HuH-7 (cell line): Measurements from ENCODE around the gene EPS15.
"Not testable (repeated sequence)": the region's sequence is repeated elsewhere in the genome, so short reads cannot be mapped to it uniquely, and the experiment has no call there.

Experiments used
- DNase-seq: peaks from one replicate; pipeline ENCODE4 v3.0.0; 2011; ENCODE audit warnings: low spot score

The EPS15 gene

GRCh38 chr1:51464828-51465227 is 54.2 kb downstream of the EPS15 start:
- no peak for DNase-seq

GRCh38 chr1:51463561-51463960 is 55.5 kb downstream of the EPS15 start:
- DNase-seq: no peak

- not testable (repeated sequence) for DNase-seq
Observed at GRCh38 chr1:51462289-51462688, 56.8 kb downstream of the EPS15 start.

DNA sequence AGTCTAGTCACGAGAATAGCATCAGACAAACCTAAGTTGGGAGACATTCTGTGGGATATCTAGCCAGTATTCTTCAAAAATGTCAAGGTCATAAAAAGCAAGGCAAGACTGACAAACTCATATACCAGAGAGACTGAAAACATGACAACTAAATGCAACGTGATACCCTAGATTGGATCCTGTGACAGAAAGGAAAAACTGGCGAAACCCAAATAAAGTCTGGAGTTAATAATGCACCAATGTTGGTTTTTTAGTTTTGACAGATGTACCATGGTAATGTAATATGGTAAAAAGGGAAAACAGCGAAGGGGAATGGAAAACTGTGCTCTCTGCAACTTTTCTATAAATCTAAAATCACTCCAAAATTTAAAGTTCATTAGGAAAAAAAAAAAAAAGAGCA is 64.5 kb downstream of the EPS15 start:
- DNase-seq: no peak

GRCh38 chr1:51453010-51453409 is 66.1 kb downstream of the EPS15 start:
- no peak for DNase-seq

DNA sequence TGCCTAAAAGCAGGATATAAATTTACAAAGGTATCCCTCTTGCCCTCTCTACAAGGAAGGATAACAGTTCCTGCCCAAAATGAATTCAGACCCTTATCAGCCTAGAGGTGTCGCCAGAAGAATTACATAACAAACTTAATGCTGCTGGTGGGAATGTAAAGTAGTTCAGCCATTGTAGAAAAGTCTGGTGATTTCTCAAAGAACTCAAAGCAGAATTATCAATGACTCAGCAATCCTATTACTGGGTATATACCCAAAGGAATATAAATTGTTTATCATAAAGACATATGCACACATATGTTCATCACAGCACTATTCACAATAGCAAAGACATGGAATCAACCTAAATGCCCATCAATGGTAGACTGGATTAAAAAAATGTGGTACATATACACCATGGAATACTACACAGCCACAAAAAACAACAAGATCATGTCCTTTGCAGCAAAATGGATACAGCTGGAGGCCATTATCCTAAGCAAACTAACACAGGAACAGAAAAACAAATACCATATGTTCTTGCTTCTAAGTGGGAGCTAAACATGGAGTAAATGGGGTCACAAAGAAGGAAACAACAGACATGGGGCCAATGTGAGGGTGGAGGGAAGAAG is 70.1 kb downstream of the EPS15 start:
- DNase-seq: not testable (repeated sequence)

- DNase-seq: no peak
Observed at GRCh38 chr1:51445351-51446090, 73.5 kb downstream of the EPS15 start.

DNA sequence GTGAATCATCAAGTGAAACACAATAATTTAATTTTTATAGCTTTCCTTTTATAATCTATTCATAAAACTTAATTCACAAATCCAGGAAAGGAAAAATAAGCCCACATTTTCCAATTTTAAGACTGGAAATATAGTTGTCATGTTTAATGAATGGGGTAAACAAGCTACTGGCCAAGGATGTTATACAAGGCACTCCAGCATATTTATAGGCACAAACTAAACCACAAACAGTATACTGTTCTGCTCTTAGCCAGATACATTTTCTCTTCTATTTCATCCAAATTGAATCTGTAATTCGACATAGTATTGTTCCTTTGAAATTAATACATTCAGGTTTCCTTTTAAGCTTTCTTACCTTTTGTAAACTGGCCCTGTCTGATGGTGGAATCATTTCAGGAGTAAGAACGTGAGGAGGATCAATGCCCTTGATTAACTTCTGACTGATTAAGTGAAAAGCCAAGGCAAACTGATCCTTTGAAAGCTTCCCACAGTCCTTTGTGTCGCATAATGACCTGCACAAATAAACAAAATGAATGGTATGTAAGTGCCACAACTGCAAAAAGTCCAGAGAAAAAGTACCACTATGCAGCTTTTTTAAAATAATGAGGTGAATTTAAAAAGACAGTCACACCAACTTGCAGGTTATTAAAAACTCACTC is 74.4 kb downstream of the EPS15 start:
- no peak for DNase-seq

DNA sequence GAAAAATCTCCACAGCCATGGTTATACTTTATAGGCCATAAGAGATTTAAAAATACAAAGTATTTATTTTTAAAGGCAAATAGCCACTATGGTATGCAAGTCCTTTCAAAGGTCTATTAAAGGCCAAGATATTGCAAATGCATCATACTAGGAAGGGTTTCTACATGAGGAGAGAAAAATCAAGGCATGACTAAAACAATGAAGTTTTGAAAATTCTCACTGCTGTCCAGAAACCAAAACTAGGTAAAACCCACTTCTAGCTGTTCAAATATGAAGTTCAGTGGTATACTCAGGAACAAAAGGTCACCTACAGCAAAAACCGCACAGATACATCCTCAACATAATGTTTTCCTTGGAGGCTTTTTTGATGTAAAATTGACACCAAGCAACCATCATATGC is 75.0 kb downstream of the EPS15 start:
- no peak for DNase-seq

DNA sequence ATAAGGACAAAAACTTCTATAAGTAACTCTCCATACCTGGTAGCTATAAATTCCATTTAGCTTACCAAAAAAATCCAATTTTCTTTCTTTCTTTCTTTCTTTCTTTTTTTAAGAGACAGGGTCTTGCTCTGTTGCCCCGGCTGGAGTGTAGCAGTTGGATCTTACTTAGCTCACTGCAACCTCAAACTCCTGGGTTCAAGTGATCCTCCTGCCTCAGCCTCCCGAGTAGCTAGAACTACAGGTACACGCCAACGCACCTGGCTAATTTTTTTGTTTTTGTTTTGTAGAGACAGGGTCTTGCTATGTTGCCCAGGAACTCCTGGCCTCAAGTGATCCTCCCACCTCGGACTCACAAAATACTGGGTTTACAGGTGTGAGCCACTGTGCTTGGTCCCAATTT is 75.5 kb downstream of the EPS15 start:
- no peak for DNase-seq

DNA sequence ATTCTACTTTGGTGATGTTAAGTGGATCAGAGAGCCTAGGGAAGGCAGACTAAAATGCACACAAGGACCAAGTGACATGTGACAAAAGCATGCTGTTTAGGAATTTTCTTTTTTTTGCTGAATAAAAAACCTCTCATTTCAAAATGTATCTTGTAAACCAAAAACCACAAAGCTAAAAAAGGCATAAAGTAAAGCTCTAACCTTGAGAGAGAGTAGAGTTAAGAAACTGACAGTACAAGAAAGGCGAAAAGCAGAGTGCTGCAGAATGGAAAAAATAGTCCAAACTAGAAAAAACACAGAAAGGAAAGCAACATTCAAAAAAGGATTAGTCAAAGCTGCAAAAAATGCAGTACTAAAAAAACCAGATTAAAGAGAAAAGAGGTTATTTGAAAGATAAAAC is 76.5 kb downstream of the EPS15 start:
- DNase-seq: no peak

DNA sequence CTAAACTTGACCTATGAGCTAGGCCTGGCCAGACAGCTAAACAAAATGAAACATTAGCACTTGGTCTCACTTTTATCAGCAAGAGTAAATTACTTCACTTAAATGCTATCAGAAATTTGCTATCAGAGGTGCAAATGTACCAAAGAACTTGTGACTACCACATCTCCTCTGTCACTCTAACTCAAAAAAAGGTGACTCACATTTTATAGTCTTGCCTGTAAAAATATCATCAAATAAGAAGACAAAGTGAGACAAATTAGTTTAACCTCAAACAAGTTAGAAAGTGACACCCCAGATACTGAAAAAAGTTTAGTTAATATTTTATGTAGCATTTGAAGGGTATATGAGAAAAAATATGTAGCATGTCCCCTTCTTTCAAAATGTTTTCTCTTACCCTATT is 76.9 kb downstream of the EPS15 start:
- no peak for DNase-seq

GRCh38 chr1:51439895-51440294 is 79.2 kb downstream of the EPS15 start:
- DNase-seq: no peak

GRCh38 chr1:51439053-51439452 is 80.0 kb downstream of the EPS15 start:
- DNase-seq: no peak

GRCh38 chr1:51437391-51437790 is 81.7 kb downstream of the EPS15 start:
- DNase-seq: not testable (repeated sequence)

- no peak for DNase-seq
Observed at GRCh38 chr1:51435878-51436277, 83.2 kb downstream of the EPS15 start.

GRCh38 chr1:51433972-51434510 is 85.0 kb downstream of the EPS15 start:
- DNase-seq: no peak

DNA sequence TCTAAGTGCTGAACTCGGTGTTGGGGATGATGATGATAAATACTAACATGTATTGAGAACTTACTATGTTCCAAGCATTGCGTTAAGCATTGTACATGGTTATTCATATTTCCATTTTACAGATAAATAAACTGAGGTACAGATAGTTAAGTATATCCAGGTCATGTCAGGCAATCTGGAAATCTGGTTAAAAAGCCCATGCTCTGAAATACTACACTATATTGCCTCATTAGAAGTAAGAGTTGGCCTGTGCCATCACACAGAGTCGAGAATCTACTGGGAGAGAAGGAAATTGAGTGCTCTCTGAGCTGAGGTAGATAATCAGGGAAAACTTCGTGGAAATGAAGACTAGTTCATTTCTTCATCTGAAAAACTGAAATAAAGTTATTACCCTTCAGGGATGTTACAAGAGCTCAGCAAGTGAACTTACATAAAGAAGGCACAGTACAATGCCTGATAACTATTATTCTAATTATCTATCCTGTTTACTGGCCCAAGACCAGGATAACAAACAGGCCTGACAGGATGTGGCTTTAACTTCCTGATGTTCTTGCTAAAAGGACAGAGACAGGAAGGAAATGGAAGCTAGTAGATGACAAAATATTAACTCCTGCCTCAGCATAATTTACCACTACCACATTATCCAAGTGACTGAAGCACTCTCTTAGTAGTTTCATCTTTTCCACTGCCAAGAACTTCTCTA is 85.6 kb downstream of the EPS15 start:
- no peak for DNase-seq

DNA sequence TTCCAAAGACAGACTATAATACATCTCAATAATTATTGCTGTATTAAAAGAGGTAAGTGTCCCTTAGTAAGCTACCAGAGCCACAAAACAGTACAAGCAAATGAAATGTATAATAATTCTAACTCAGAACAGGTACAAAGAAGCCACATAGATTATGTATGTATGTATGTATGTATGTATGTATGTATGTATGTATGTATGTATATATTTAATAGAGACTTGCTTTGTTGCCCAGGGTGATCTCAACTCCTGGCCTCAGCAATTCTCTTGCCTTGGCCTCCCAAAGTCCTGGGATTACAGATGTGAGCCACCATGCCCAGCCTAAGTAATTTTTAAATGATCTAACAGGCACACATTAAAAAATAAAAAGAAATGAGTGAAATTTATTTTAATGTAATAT is 86.9 kb downstream of the EPS15 start:
- no peak for DNase-seq

- no peak for DNase-seq
Observed at GRCh38 chr1:51427438-51427837, 91.6 kb downstream of the EPS15 start.

DNA sequence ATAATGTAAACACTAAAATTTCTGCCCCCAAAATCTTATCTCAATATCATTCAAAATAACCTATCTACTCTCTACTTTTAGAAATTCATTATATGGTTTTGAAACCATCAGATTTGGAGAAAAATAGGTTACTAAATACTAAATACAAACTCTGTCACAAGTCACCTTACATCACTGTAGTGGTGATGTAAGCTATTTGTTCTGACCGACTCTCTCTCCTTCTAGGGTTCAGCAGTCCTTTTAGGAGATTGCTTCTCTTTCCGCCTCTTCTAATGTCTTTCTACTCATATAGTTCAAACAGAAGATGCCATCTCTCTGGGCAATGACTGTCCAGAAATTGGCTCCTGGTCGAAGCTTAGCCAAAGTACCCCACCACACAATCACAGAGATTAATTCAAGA is 93.1 kb downstream of the EPS15 start:
- no peak for DNase-seq

- no peak for DNase-seq
Observed at GRCh38 chr1:51425273-51425672, 93.8 kb downstream of the EPS15 start.
